Neural cell (in vitro differentiated cells): ENCODE data around the gene MARK1. TPM values are rescaled to one million over a fixed set of nuclear protein-coding genes. Genes with fewer than 3 reads are reported as not detected.

Source experiments
- H2AFZ ChIP-seq: fragments of 200-600, 300-800 bp; sonication (generic), shearing (Covaris generic); 2 replicates; pipeline ENCODE4 v1.6.0; 2014; ENCODE audit warnings: low read depth, mild to moderate bottlenecking, antibody characterized with exemption, low read length, moderate library complexity
- H3F3A ChIP-seq: fragments of 200-600 bp; shearing (Covaris generic); 2 replicates; pipeline ENCODE4 v1.6.1; 2016; ENCODE audit warnings: mild to moderate bottlenecking, moderate library complexity, mixed read lengths, antibody characterized with exemption, low read length; ENCODE audit not compliant: insufficient read depth, poor library complexity, severe bottlenecking
- H3K27ac ChIP-seq: fragments of 200-600, 300-800 bp; sonication (generic), shearing (Covaris generic); 2 replicates; pipeline ENCODE4 v1.5.1; 2014; ENCODE audit warnings: mild to moderate bottlenecking, low read length, moderate library complexity
- H3K27me3 ChIP-seq: fragments of 300-800, 200-600 bp; sonication (generic), shearing (Covaris generic); 2 replicates; pipeline ENCODE4 v1.6.0; 2014; ENCODE audit warnings: mild to moderate bottlenecking, low read depth, low read length, moderate library complexity; ENCODE audit not compliant: insufficient read depth
- H3K36me3 ChIP-seq: fragments of 300-800, 200-600 bp; sonication (generic), shearing (Covaris generic); 2 replicates; pipeline ENCODE4 v1.5.1; 2014; ENCODE audit warnings: mild to moderate bottlenecking, antibody characterized with exemption, low read length, moderate library complexity; ENCODE audit not compliant: insufficient read depth
- H3K4me2 ChIP-seq: fragments of 300-800, 200-600 bp; sonication (generic), shearing (Covaris generic); 2 replicates; pipeline ENCODE4 v1.6.0; 2014; ENCODE audit warnings: mild to moderate bottlenecking, low read length
- H3K4me3 ChIP-seq: fragments of 300-800, 200-600 bp; sonication (generic), shearing (Covaris generic); 2 replicates; pipeline ENCODE4 v1.5.1; 2014; ENCODE audit warnings: mild to moderate bottlenecking, low read length, moderate library complexity
- H3K79me2 ChIP-seq: fragments of 200-600 bp; shearing (Covaris generic); replicated peaks from 2 replicates; pipeline ENCODE4 v1.6.0; 2014; ENCODE audit warnings: mild to moderate bottlenecking, low read length, moderate library complexity; ENCODE audit not compliant: insufficient read depth
- H3K9ac ChIP-seq: fragments of 300-800, 200-600 bp; sonication (generic), shearing (Covaris generic); 2 replicates; pipeline ENCODE4 v1.6.1; 2016; ENCODE audit warnings: mild to moderate bottlenecking, low read length, mixed read lengths
- H3K9me2 ChIP-seq: fragments of 200-600 bp; shearing (Covaris generic); 2 replicates; pipeline ENCODE4 v1.6.1; 2016; ENCODE audit warnings: mild to moderate bottlenecking, low read length, mixed read lengths; ENCODE audit not compliant: insufficient read depth
- H3K9me3 ChIP-seq: fragments of 200-600, 300-800 bp; sonication (generic), shearing (Covaris generic); 2 replicates; pipeline ENCODE4 v1.6.1; 2016; ENCODE audit warnings: mild to moderate bottlenecking, mixed run types, low read length, moderate library complexity, mixed read lengths
- H4K20me1 ChIP-seq: fragments of 200-600 bp; shearing (Covaris generic); 2 replicates; pipeline ENCODE4 v1.6.1; 2016; ENCODE audit warnings: mild to moderate bottlenecking, mixed run types; ENCODE audit not compliant: insufficient read depth
- EP300 ChIP-seq: fragments of 450-650 bp; conservative IDR thresholded peaks from 2 replicates; pipeline ENCODE4 v1.6.1; 2014; ENCODE audit warnings: antibody characterized with exemption, mild to moderate bottlenecking, moderate library complexity; ENCODE audit not compliant: poor library complexity, severe bottlenecking
- EZH2 ChIP-seq: fragments of 200-600, 300-800 bp; shearing (Covaris generic), sonication (generic); IDR thresholded peaks from 2 replicates; pipeline ENCODE4 v1.6.1; 2014; ENCODE audit warnings: antibody characterized with exemption, low read length, borderline replicate concordance, mild to moderate bottlenecking; ENCODE audit not compliant: insufficient read depth, poor library complexity, severe bottlenecking
- MXI1 ChIP-seq: fragments of 450-650 bp; conservative IDR thresholded peaks from 2 replicates; pipeline ENCODE4 v1.6.1; 2014; ENCODE audit warnings: antibody characterized with exemption, mild to moderate bottlenecking; ENCODE audit not compliant: poor library complexity, severe bottlenecking
- POLR2AphosphoS5 ChIP-seq: IDR thresholded peaks from 2 replicates; pipeline ENCODE4 v1.6.1; 2012
- RAD21 ChIP-seq: fragments of 450-650 bp; conservative IDR thresholded peaks from 2 replicates; pipeline ENCODE4 v1.6.1; 2014; ENCODE audit warnings: antibody characterized with exemption, mild to moderate bottlenecking, moderate library complexity
- REST ChIP-seq: IDR thresholded peaks from 2 replicates; pipeline ENCODE4 v1.6.1; 2012; ENCODE audit warnings: borderline replicate concordance
- SMC3 ChIP-seq: fragments of 450-650 bp; conservative IDR thresholded peaks from 2 replicates; pipeline ENCODE4 v1.6.1; 2014; ENCODE audit warnings: antibody characterized with exemption, mild to moderate bottlenecking, moderate library complexity; ENCODE audit not compliant: poor library complexity
- TAF1 ChIP-seq: IDR thresholded peaks from 2 replicates; pipeline ENCODE4 v1.6.1; 2012; ENCODE audit warnings: low read depth
- polyA plus RNA-seq: library from polyadenylated mRNA; depleted of rRNA; stranded (reverse); fragments of >200 nt; gene quantifications from 2 replicates; pipeline ENCODE4 v1.2.3, GENCODE V29; 2014
- TF ChIP-seq, protein P1 (sequence below): fragments of 450-650 bp; IDR thresholded peaks from 2 replicates; pipeline ENCODE4 v1.5.1; 2014; ENCODE audit warnings: antibody characterized with exemption, mild to moderate bottlenecking, moderate library complexity; ENCODE audit not compliant: poor library complexity, severe bottlenecking

The MARK1 gene
- polyA plus RNA-seq, 1 donor from 2014 or later = 38.6 TPM

DNA sequence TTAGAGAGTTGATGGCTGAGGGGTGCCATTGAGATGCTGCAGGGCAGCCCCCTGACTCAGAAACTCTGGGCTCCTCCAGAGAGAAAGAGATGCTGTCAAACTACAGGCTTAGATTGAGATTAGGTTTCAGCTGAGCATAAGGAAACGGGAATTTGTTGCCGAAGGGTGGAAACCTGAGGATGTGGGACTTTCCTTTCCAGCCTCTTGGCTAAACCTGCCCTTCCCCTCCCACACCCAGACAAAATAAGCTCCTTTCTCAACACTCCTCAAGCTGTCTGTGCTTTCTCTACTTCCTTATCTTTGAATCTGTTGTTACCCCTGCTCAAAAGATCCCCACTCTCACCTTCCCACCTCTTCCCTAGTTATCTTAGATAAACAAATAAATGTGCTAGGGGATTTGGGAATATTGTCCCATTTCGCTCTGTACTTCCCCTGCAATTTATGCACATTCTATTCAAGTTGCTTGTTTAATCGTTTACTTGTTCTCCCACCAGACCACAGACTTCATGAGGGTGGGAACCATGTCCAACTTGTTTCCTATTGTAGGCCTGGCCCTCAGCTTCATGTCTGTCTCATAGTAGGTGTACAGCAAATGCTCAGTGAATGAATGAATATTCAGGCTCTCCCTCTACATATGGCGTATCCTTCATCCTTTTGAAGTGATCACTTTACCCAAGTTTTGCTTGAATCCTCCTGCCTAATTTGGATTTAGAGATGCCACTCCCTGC is 30.6 kb upstream of the MARK1 start:
- Histone ChIP-seq H3K9ac (no peak overlapping the region), H3K79me2 (no peaks in the 10 kb centered on the region), H3K9me3 (no peaks in the 10 kb centered on the region), H3K27me3 (no peaks in the 10 kb centered on the region), H4K20me1 (no peaks in the 10 kb centered on the region), H3K36me3 (no peaks in the 10 kb centered on the region), H3F3A (no peaks in the 10 kb centered on the region), H3K27ac (no peak overlapping the region), H3K4me2 (no peak overlapping the region), H3K9me2 (no peaks in the 10 kb centered on the region), H3K4me3 (no peak overlapping the region), H2AFZ (no peak overlapping the region)
- TF ChIP-seq EZH2 = no peak
- TF ChIP-seq POLR2AphosphoS5 = no peak
- no peak for TF ChIP-seq RAD21

- Histone ChIP-seq H3K9ac (no peak overlapping the region), H2AFZ (no peak overlapping the region), H3K4me3 (no peak overlapping the region), H3F3A (no peaks in the 10 kb centered on the region), H4K20me1 (no peaks in the 10 kb centered on the region), H3K4me2 (no peak overlapping the region), H3K9me2 (no peaks in the 10 kb centered on the region), H3K36me3 (no peaks in the 10 kb centered on the region), H3K79me2 (no peaks in the 10 kb centered on the region), H3K9me3 (no peaks in the 10 kb centered on the region), H3K27ac (no peak overlapping the region), H3K27me3 (no peaks in the 10 kb centered on the region)
- TF ChIP-seq TAF1 = no peak
- TF ChIP-seq MXI1 = no peak
- no peak for TF ChIP-seq REST
- no peak for TF ChIP-seq RAD21
- TF ChIP-seq, protein P1, sequence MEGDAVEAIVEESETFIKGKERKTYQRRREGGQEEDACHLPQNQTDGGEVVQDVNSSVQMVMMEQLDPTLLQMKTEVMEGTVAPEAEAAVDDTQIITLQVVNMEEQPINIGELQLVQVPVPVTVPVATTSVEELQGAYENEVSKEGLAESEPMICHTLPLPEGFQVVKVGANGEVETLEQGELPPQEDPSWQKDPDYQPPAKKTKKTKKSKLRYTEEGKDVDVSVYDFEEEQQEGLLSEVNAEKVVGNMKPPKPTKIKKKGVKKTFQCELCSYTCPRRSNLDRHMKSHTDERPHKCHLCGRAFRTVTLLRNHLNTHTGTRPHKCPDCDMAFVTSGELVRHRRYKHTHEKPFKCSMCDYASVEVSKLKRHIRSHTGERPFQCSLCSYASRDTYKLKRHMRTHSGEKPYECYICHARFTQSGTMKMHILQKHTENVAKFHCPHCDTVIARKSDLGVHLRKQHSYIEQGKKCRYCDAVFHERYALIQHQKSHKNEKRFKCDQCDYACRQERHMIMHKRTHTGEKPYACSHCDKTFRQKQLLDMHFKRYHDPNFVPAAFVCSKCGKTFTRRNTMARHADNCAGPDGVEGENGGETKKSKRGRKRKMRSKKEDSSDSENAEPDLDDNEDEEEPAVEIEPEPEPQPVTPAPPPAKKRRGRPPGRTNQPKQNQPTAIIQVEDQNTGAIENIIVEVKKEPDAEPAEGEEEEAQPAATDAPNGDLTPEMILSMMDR = no peak
- TF ChIP-seq EZH2 = no peak
- TF ChIP-seq POLR2AphosphoS5 = no peak
- no peak for TF ChIP-seq SMC3
- TF ChIP-seq EP300 = no peak
Observed at GRCh38 chr1:220498188-220498587, 29.7 kb upstream of the MARK1 start.
